Activated naive CD4-positive, alpha-beta T cell (primary cell): ENCODE measurements around the gene DHRS12.

Experiments
- DNase-seq, 4 experiments: peaks; one replicate each; lab custom pipeline; 2025; lab: John Stamatoyannopoulos, UW

Gene DHRS12

DNA sequence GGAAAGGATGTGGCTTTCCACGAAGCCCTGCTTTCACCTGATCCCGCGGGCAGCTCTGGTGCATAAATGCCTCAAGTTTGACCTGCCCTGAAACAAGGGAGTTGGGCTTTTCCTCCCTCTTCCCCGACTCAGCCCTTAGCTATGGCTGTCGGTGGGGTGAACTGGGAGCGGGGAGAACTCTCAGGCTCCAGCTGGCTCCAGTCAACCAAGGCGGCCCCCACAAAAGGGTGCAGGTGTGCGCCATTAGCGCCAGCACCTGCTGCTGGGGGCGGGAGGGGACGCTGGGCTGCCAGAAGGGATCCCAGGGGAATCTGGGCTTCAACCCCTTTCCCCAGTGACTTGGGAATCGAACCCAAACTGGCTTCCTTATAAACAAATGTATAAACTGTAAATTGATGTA, 7.1 kb upstream of the DHRS12 start:
- DNase-seq: no peak

DNA sequence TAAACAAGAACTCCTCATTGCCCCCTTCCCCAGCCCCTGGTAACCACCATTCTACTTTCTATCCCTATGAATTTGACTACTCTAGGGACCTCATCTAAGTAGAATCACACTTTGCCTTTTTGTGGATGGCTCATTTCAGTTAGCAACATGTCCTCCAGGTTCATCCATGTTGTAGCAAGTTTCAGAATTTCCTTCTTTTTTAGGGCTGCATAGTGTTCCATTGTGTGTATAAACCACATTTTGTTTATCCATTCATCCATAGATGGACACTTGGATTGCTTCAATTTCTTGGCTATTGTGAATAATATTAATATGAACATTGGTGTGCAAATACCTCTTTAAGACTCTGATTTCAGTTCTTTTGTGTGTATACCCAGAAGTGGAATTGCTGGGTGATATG, 4.8 kb upstream of the DHRS12 start:
- DNase-seq: no peak

DNA sequence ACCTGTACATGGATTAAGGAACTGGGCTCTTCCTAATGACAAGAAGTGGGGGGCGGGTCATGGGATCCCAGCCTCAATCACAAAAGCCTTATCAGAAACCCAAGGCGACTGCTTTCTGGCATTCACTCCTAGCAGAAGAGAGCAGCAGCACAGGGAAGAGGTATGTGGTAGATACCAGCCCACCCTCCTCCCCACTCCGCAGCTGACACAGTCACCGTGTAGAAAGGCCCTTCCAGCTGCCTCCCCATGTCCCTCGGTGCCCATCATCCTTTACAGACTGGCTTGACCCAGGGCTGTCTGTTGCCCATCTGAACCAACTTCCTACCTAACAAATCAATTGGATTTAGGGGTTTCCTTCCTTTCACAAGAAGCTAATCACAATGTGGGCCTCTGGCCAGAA, 3.1 kb upstream of the DHRS12 start:
- no peak for DNase-seq

DNA sequence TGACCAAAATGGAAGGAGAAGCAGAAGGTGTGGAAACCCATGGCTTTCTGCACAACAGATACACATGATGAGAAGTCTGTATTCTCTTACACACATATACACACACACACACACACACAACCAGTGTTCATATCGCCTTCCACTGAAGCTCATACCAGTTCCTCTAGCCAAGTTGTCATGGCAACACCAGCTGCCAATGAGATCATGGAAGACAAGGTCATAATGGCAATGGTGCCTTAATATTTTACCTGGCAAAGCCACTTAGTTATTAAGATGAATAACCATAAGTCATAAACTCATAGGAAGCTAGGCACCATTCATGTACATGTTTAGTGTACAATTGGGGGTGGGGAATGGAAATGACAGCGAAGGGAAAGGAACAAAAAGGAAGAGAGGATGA, 2.6 kb upstream of the DHRS12 start:
- DNase-seq: no peak

DNA sequence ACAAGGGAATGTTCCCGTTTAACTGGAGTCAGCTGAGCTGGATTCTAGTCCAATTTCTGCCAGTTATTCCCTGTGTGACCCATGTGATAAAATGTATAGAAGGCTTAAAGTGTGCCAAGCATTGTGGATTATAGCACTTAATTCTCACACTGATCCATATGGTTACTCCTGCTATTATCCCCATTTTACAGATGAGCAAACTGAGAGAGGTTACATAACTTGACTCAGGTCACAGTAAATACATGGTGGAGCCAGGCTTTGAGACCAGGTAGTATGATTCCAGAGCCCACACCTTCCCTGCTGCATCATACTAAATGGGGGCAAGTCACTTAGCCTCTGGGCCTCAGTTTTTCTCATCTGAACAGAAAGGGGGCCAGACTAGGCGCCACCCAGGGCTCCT, 2.0 kb upstream of the DHRS12 start:
- no peak for DNase-seq

DNA sequence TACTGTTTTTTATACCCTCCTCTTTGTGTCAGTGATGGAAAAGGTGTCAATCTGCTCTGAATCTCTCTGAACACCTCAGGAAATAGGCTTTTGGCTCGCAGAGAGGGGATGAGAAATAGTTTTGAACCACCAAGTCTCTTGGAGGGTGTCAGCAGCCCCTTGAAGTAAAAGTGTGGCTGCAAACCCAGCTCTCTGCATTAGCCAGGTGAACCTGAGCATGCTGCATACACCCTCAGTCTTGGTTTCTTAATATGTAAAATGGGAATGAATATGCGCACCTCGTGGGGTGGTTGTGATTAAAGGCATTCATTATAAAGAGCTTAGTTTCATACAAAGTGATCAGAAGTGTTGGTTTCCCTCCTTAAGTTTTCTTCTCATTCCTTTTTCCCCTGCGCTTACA, 1.4 kb upstream of the DHRS12 start:
- DNase-seq: no peak

DNA sequence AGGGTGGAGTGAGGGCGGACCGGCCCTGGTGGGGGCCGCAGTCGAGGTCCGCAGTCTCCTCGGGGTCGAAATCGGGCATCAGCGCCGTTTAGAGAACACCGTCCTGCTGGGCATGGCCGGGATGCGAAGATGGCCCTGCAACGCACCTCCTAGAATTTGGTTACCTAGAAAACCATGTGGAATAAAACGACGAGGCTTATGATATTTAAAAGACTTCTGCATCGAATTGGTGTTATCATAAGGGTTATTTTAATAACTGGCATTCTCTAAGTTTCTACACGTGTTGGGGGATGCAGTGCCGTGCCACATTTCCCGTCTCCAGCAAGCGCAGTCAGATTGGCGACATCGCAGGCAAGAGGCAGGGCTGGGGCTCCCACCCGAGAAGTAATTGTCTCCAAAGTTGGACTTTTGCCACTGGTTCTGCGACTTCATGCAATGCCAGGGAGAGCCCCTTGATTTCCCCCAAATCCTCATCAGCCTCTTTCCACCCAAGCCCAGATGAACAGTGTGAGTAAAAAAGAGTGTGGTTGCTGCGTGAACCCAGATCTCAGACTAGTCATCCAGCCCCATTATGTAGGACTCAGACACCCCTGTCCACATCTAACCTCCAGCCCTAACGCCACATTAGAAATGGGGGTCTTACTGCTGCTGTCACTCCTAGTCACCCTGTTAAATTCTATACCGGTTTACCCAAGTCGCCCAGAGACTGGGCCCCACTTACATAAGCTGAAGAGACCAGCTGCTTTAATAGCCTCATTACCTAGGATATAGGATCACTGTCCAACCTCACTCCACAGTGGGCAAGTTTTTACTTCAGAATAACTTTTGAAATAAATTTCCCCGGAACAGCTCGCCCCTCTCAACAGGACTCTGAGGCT, 571 bp upstream of the DHRS12 start:
- DNase-seq: peak in 3 of 4 experiments; percentile 7 to 42 (median 35)

DNA sequence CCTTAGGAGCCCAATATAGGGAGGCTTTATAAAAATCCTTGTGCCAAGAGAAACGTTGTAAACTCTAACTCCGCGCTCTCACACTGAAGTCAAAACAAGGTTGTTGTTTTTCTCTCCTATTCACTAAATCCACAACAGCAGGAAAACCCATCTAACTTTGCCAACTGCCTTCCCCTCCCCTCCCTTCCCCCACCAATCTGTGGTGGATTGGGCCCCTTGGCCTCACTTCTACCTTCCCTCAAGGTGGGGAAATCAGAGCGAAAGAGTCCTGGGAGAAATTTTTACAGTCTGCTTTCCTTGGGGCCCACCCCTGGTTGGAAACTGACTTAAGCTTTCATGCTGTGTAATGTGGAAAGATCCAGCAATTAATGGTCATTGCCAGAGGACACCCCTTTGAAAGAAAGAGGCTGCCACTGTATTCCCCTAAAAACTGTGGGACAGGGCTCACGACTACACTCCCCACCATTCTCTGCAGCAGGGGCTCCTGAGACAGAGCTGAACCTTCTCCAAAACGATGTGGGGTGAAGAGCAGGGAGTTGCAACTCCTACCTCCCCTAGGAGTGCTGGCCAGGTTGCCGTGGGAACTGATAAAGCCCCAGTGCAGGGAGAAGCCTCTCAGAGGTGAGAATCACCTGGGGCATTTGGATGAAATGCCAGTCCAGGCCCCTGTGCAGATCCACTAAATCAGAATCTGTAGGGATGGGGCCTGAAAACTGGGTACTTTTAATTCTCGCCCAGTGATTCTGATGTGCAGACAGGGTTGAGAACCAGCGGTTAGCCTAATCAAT, 1.1 kb downstream of the DHRS12 start:
- DNase-seq: peak in 1 of 4 experiments; percentile 29

DNA sequence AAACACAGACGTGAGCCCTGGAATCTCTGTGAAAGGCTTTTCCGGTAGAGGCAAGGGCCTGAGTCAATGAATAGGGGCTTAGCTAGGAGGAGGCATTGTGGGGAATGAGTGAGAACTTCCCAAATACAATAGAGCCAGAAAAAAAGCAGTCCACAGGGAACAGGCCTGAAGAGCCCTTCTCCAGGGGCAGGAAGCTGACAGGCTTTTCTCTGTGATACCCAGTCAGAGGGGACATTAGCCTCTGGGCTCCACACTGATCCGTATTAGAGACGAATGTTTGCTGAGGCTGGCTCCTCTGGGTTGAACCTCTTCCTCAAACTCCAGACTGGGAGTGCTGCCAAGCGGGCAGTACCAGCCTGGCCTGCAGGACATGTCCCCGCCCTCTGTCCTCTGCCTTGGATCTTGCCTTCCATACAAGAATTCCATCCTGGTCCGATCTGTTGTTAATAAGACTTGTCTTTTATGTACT, 2.3 kb downstream of the DHRS12 start:
- DNase-seq: no peak

DNA sequence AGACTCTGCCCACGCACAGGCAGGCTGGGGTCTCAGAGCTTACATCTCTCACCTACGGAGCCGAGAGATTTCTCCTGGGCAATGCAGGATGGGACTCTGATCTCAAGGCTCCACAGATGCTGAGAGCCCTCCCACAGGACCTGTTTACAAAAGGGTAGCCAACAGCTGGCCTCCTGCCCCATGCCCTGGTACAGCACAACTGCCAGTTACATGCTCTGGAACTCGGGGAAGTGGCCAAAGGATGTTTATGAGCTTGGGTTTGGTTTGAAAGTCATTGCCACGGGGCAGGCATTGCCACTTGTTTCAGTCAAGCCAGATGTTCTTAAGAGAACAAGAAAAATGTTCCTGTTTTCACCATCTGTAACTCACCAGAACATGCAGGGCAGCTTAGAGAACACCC, 3.5 kb downstream of the DHRS12 start:
- no peak for DNase-seq

DNA sequence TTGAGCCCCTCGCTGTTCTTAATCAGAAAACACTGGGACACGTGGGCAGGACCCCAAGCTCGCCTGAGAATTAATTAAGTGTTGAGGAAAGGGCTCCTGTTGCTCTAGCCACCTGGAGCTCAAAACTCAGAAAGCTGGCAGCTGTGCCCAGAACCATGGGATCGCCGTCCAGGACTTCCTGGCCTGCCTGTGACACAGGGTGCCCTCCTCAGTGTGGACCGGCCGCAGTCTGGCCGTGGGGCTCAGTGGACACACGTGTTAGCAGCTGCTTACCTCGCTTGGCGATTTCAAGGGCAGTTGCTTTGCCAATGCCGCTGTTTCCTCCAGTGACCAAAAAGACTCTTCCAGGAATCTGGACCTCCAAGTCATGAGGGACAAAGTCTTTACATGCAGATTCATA, 4.7 kb downstream of the DHRS12 start:
- no peak for DNase-seq

DNA sequence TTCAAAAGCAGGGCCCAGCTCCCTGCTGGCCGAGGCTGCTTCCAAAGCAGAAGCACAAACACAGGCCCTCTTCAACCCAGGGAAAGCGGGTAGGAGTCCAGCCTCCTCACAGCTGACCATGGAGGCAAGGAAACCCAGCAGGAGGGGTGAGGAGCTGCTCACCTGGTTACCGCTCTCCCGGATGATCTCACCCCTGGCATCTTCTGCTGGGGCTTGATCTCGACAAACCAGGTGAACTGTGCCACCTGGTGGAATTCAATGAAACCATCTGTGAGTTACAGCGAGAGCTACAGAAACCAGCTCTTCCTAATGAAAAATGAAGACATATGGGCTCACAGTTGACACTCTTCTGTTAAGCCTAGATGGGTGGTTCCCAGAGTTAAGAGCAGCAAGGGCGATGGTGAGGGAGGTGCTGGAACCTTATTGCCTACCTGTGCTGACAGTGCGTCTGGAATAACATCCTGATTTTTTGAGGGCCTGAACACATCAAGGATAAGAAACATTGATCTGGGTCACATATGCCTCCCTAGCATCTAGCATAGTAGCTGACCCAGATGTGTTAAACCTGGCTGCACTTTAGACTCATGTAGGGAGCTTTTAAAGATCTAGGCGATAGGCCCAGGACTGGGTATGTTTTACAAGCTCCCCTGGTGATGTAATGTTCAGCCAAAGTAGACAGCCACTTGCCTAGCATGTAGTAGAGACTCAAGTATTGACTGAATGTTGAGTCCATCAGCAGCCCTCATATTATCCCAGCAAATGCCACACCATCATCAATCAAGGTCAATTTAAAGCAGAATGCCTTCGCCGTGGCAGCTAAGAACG, 6.1 kb downstream of the DHRS12 start:
- DNase-seq: peak in 1 of 4 experiments; percentile 30

DNA sequence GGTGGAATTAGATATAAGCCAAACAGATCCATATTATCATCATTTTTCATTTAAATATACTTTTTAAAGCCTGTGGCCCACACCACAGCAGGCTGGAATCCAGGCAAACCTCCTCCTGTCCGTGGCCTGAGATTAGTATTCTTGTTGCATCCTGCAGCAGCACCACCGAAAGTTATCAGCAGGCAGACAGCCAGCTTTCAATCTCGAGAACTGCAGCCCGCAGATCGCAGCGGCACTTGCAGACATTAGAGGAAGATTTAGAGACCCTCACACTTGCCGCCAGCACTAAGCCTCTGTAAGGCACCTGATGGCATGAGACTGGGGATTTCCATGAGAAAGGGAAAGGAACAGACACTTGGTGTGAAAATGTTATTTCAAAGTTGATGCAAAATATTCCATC, 7.4 kb downstream of the DHRS12 start:
- no peak for DNase-seq

DNA sequence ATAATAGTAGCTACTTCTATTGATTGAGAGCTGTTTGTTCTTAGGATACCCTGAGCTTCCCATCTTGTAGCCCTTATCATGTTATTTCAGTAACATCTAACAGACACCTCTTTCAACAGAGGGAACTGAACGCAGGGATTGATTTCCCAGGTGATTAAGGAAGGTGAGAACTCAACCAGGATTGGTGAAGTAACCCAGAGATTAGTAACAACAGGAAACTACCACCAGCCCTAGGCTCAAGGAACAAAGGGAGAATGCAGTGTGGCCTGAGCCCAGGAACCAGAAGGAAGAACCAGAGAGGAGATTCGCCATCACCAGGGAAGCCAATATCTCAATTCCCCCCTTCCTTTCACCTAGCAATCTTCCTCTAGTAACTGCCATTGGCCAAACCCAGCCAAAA, 8.5 kb downstream of the DHRS12 start:
- DNase-seq: no peak

DNA sequence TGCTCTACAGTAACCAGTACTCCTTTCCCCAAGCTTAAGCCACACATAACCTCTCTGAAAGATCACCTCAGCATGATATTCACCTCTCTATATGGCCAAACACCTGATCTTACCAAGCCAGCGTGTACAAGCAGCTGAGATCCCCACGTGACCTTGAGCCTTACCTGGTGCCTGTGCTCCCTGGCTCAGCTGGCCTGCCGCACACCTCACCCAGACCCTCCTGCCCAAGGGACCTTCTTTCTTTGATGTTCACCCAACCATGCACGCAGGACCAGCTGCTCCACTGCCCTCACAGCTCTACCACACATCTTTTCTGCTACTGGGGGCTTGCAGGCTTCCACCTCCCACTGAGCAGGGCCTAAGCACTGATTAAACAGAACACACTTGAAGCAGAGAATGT, 9.0 kb downstream of the DHRS12 start:
- no peak for DNase-seq

DNA sequence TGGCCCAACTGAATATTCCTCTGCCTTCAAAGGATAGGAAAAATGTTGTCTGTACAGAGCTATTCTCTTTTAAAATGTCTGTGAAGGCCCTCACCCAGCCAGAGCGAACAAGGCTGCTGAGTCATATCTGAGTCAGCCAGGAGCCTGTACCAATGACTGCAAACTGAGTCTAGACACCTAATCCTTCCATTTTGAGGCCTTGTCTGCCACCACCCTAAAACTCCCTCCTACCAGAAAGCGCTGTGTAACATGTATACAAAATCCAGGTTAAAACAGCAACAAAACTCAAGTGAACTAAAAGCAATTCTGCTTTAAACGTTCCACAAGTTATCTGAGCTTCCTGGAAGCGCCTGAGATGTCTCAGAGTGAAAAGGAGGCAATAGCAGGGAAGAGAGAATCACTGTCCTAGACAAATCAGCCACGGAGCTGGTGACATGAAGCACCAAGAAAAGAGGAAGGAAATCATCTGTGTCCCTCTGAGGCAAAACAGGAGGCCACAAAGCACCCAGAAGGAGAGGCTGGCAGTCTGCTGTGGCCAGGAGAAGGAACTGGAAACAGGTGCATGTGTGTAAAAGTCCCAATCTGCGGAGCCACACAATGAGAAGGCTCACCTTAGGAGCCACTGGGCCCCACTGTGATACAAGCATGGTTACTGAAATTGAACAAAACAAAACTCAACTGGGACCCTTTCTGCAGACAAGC, 10.2 kb downstream of the DHRS12 start:
- peak in 1 of 4 experiments; percentile 3 for DNase-seq

DNA sequence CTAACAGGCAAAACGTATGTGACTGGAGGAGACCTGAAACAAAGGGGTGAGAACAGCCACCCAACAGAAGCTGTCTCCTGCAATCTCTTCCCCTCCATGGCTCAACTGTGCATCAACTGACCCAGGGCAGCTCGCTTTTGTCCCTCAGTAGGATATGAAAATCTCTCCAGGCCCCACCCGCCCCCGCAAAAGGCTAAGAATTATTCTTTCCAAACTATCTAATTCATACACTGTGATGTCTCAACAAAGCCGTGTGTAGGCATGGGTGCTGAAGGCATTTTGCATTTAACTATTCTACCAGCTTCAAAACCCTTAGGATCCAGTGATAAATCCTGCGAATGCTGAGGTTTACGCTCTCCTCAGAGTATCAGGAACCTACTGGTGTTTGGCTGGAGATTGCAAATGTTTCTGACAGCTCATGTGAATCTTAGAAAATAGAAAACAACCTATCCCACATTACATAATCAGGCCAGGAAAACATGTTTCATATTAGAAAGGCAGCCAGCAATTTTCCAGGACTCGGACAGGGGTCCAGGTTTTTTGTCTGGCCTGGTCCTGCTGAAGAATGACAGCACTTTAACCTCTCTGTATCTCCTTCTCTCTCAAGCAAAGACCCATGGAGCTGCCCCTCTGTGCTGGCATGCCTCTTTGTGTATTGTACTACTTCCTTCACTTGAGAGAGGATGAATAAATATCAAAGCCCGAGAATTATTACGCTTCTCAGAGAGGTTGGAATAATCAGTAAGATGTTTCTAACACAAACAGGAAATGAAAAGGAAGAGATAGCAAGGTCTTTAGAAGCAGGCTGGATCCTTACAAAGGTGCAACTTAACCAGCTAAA, 17.3 kb downstream of the DHRS12 start:
- no peak for DNase-seq

DNA sequence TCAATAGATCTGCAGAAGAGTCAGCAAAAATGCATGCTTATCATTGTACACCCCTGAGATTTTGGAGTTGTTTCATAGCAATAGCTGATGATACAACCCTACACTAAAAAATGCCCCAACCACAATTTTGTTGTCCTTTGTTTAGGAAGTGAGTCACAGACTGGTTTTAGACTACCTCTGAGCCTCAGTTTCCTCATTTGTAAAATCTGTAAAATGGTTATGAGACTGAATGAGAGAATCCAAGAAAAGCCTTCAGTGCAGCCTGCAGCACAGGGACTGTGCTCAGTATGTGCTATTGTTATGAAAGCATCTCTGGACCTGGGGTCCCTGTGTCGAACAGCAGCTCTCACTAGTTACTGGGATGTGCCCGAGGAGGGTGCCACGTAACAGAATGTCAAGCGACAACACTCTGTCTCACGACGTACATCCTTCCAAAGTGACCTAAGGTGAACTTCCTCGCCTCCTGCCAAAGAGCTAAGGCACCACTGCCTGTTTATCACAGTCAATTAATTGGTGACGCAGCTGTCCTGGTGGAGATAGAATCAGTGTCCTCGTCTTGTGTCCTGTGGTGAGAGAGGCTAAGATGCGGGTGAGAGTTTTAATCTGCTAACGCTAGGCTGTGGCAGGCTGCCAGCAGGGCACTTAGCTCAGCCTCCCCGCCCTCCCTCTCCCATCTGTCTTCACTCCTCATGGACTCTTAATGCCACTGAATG, 18.1 kb downstream of the DHRS12 start:
- DNase-seq: no peak

DNA sequence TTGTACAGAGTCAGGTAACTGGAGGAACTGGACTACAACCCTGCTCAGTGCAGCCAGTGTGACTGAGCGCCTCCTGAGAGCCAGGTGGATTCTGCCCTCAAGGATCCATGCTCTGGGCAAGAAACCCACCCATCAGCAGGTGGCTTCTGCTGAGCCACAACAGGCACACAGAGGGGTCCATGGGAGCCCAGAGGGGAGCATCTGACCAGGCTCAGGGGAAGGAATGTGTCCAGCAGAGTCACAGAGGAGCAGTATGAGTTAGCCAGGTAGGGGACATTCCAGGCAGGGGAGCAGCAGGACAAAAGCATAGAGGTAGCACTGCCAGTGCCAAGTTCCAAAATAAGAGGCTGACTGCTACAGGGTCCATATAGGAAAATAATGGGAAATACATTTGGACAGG, 19.9 kb downstream of the DHRS12 start:
- no peak for DNase-seq
